Breast epithelium (tissue), 4 donors: ENCODE results near the gene IGFL2. TPM values are rescaled to one million over a fixed set of nuclear protein-coding genes. Genes with fewer than 3 reads are reported as not detected.
A peak's percentile ranks its signal among the peaks of the same experiment; 100 is the strongest.

Source experiments
- DNase-seq, 2 donors: peaks; one replicate each; pipeline ENCODE4 v3.0.0-alpha.2; 2019; ENCODE audit warnings: low spot score in 2 of 2
- H3K27ac ChIP-seq, 2 donors: fragments of 200-600 bp; sonication (generic) in 1 of 2; one replicate each; pipeline ENCODE4 v1.5.1; 2016 to 2019; ENCODE audit warnings: mild to moderate bottlenecking in 1 of 2
- H3K27me3 ChIP-seq, 2 donors: fragments of 200-600 bp; sonication (generic) in 1 of 2; one replicate each; pipeline versions ENCODE4 v1.5.1 to v1.6.0; 2017 to 2019; ENCODE audit warnings: control low read depth in 1 of 2, mild to moderate bottlenecking in 1 of 2
- H3K36me3 ChIP-seq: fragments of 200-600 bp; one replicate; pipeline ENCODE4 v1.5.1; 2019
- H3K4me1 ChIP-seq, 2 donors: fragments of 200-600 bp; sonication (generic); one replicate each; pipeline ENCODE4 v1.5.1; 2016 to 2019; ENCODE audit warnings: control low read depth in 1 of 2
- H3K4me3 ChIP-seq, 3 donors: fragments of 200-600 bp; sonication (generic); 1 replicate in 2 of 3; 2 replicates in 1 of 3; pipeline ENCODE4 v1.5.1; 2016 to 2019; ENCODE audit warnings: mild to moderate bottlenecking in 3 of 3, moderate library complexity in 2 of 3
- H3K9me3 ChIP-seq, 2 donors: fragments of 200-600 bp; sonication (generic) in 1 of 2; one replicate each; pipeline ENCODE4 v1.5.1; 2016 to 2019; ENCODE audit warnings: control low read depth in 1 of 2
- CTCF ChIP-seq, 3 donors: fragments of 450-650 bp; IDR thresholded peaks; one replicate each; pipeline ENCODE4 v1.5.1; 2016 to 2017; ENCODE audit warnings: antibody characterized with exemption in 3 of 3, mild to moderate bottlenecking in 3 of 3, moderate library complexity in 3 of 3
- POLR2A ChIP-seq: fragments of 450-650 bp; IDR thresholded peaks from one replicate; pipeline ENCODE4 v1.6.1; 2016; ENCODE audit warnings: antibody characterized with exemption, mild to moderate bottlenecking, moderate library complexity
- POLR2AphosphoS5 ChIP-seq, 3 donors: sonication (generic); formaldehyde crosslinking; IDR thresholded peaks; one replicate each; pipeline ENCODE4 v1.6.1; 2017; ENCODE audit warnings: antibody characterized with exemption in 3 of 3
- intact Hi-C: fragments of 100-400 bp; cut with DNase I; formaldehyde crosslinking; loops from one replicate; pipeline ENCODE4 v1.15.1; 2023; ENCODE audit warnings: low total_unique reads
- total RNA-seq, 3 donors: library from RNA; depleted of rRNA; stranded (reverse); fragments of >200 nt; gene quantifications; one replicate each; pipeline ENCODE4 v1.1.0, GENCODE V29; 2016

IGFL2 gene
- total RNA-seq, 3 donors from 2014 or later, result not detected

DNA sequence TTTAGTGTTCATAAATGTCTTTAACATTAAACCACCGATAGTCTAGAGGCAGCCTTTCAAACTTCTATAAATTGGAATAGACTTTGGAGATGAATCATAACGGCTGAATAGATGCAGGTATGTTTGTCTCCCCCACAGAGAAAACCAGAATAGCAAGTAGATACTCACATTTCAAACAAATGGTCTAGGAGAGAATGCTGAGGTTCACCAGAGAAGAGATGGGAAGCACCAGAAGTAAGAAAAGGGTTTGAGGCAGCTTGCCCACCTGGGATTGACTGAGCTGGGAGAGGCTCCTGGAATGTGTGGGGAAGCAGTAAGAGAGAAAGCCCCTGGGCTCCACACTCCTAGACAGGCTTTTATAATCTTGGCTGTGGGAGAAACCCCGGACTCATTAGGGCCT lies 29.9 kb upstream of the IGFL2 start:
- no peaks in the 10 kb centered on the region for H3K36me3 ChIP-seq
- H3K4me3 ChIP-seq, result no peak overlapping the region
- TF ChIP-seq CTCF (IDR thresholded peaks at IDR 0.05), result no peak
- no peak for TF ChIP-seq POLR2A
- TF ChIP-seq POLR2AphosphoS5 (IDR thresholded peaks at IDR 0.05), result no peak
- intact Hi-C loops, result no loop called here
- DNase-seq, result no peak
- H3K27me3 ChIP-seq, result no peaks in the 10 kb centered on the region
- H3K9me3 ChIP-seq, result no peaks in the 10 kb centered on the region
- H3K27ac ChIP-seq, result peak overlapping the region in 1 of 2 donors; percentile 38
- peaks cover 0 to 8% of the 10 kb centered on the region in 2 donors for H3K4me1 ChIP-seq

GRCh38 chr19:46124638-46125115 lies 23.4 kb upstream of the IGFL2 start, which contains the start of gene IGFL3:
TSS of gene IGFL3 (minus strand) at chr19:46124688. CDS start at chr19:46124649, 39 bp downstream.
- H3K36me3 ChIP-seq, result no peaks in the 10 kb centered on the region
- H3K9me3 ChIP-seq, result no peaks in the 10 kb centered on the region
- no peaks in the 10 kb centered on the region for H3K4me1 ChIP-seq
- TF ChIP-seq CTCF (IDR thresholded peaks at IDR 0.05) (no peak), POLR2AphosphoS5 (IDR thresholded peaks at IDR 0.05) (no peak), POLR2A (no peak)
- no peak within 1 kb of the TSS for H3K4me3 ChIP-seq
- intact Hi-C loops, result no loop called here
- no peaks in the 10 kb centered on the region for H3K27me3 ChIP-seq
- H3K27ac ChIP-seq, result peak within 1 kb of the TSS in 1 of 2 donors; percentile 23
- no peak for DNase-seq

DNA sequence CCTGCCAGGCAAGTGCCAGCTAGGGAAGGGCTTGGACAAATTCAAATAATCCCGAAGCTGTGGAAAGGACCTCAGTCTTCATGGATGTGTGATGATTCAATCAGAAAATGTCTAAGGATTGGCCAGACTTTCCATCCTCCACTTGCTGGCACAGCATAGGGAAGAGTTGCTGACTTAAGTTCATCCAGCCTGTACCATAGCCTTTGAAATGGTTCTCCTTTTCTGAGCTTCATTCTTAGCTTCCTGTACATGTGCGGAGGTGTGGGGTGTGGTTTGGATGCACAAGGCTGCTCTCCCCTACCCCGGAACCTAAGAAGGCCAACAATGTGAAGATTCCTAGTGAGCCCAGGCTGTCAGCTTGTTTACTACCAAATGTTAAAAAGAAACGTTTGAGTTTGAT lies 22.6 kb upstream of the IGFL2 start:
- TF ChIP-seq POLR2A (no peak), CTCF (IDR thresholded peaks at IDR 0.05) (no peak), POLR2AphosphoS5 (IDR thresholded peaks at IDR 0.05) (no peak)
- Histone ChIP-seq H3K4me3 (no peak overlapping the region), H3K4me1 (no peaks in the 10 kb centered on the region), H3K27ac (peak overlapping the region in 1 of 2 donors; percentile 23), H3K27me3 (no peaks in the 10 kb centered on the region), H3K9me3 (no peaks in the 10 kb centered on the region), H3K36me3 (no peaks in the 10 kb centered on the region)
- DNase-seq, result no peak
- intact Hi-C loops, result no loop called here

- TF ChIP-seq POLR2A (no peak), CTCF (IDR thresholded peaks at IDR 0.05) (no peak), POLR2AphosphoS5 (IDR thresholded peaks at IDR 0.05) (no peak)
- no peaks in the 10 kb centered on the region for H3K4me1 ChIP-seq
- DNase-seq, result no peak
- no peaks in the 10 kb centered on the region for H3K9me3 ChIP-seq
- intact Hi-C loops, result no loop called here
- H3K27me3 ChIP-seq, result no peaks in the 10 kb centered on the region
- H3K36me3 ChIP-seq, result no peaks in the 10 kb centered on the region
- no peak overlapping the region for H3K4me3 ChIP-seq
- no peak overlapping the region for H3K27ac ChIP-seq
These were observed 21.9 kb upstream of the IGFL2 start for GRCh38 chr19:46126086-46126580.

GRCh38 chr19:46131485-46132143 lies 16.4 kb upstream of the IGFL2 start:
- Histone ChIP-seq H3K36me3 (no peaks in the 10 kb centered on the region), H3K9me3 (no peaks in the 10 kb centered on the region), H3K27ac (peak overlapping the region in 1 of 2 donors; percentile 89), H3K27me3 (no peaks in the 10 kb centered on the region), H3K4me1 (no peaks in the 10 kb centered on the region), H3K4me3 (no peak overlapping the region)
- intact Hi-C loops, result no loop called here
- DNase-seq, result no peak
- TF ChIP-seq POLR2AphosphoS5 (IDR thresholded peaks at IDR 0.05) (no peak), CTCF (IDR thresholded peaks at IDR 0.05) (no peak), POLR2A (no peak)
